Gastroesophageal sphincter (tissue), 4 donors: ENCODE measurements around the gene FAM53B. TPM values are rescaled to one million over a fixed set of nuclear protein-coding genes. Genes with fewer than 3 reads are reported as not detected.

ENCODE experiments used
- ATAC-seq: fragments of 150-250 bp; one replicate; pipeline ENCODE4 v1.9.1; 2016; ENCODE audit warnings: mild to moderate bottlenecking, moderate library complexity
- H3K27ac ChIP-seq, 4 donors: fragments of 200-600 bp; sonication (generic) in 3 of 4; 1 replicate in 3 of 4; 2 replicates in 1 of 4; pipeline ENCODE4 v1.5.1; 2016 to 2019
- H3K27me3 ChIP-seq: fragments of 200-600 bp; sonication (generic); one replicate; pipeline ENCODE4 v1.5.1; 2019
- H3K36me3 ChIP-seq, 2 donors: fragments of 200-600 bp; sonication (generic); one replicate each; pipeline ENCODE4 v1.5.1; 2019; ENCODE audit warnings: control low read depth in 1 of 2
- H3K4me1 ChIP-seq, 3 donors: fragments of 200-600 bp; sonication (generic); 1 replicate in 2 of 3; 2 replicates in 1 of 3; pipeline ENCODE4 v1.5.1; 2016 to 2019; ENCODE audit warnings: control low read depth in 2 of 3
- H3K4me3 ChIP-seq, 2 donors: fragments of 200-600 bp; sonication (generic); one replicate each; pipeline ENCODE4 v1.5.1; 2019; ENCODE audit warnings: mild to moderate bottlenecking in 1 of 2, moderate library complexity in 1 of 2
- H3K9me3 ChIP-seq, 3 donors: fragments of 200-600 bp; sonication (generic); one replicate each; pipeline ENCODE4 v1.5.1; 2017 to 2019; ENCODE audit warnings: control low read depth in 2 of 3
- CTCF ChIP-seq, 4 experiments: fragments of 200-600 bp in 2 of 4; fragments of 450-650 bp in 2 of 4; sonication (generic) in 1 of 4; IDR thresholded peaks; one replicate each; pipeline ENCODE4 v1.5.1; 2017 to 2019; ENCODE audit warnings: antibody characterized with exemption in 4 of 4, mild to moderate bottlenecking in 2 of 4, moderate library complexity in 2 of 4
- EP300 ChIP-seq: sonication (generic); formaldehyde crosslinking; IDR thresholded peaks from one replicate; pipeline ENCODE4 v1.6.1; 2017; ENCODE audit warnings: antibody characterized with exemption, mild to moderate bottlenecking
- POLR2A ChIP-seq, 2 donors: fragments of 450-650 bp; IDR thresholded peaks; one replicate each; pipeline ENCODE4 v1.6.1; 2017; ENCODE audit warnings: antibody characterized with exemption in 2 of 2, mild to moderate bottlenecking in 2 of 2, moderate library complexity in 1 of 2
- POLR2AphosphoS5 ChIP-seq: sonication (generic); formaldehyde crosslinking; IDR thresholded peaks from one replicate; pipeline ENCODE4 v1.6.1; 2017; ENCODE audit warnings: antibody characterized with exemption
- WGBS, 2 donors: methylation state at CpG; one replicate each; pipeline ENCODE4 v1.1.5; 2018; ENCODE audit warnings: low coverage in 1 of 2; 5-methylcytosine and 5-hydroxymethylcytosine counted together
- total RNA-seq, 4 donors: library from RNA; depleted of rRNA; stranded (reverse); fragments of >200 nt; gene quantifications; one replicate each; pipeline ENCODE4 v1.1.0, GENCODE V29; 2016

The FAM53B gene
- total RNA-seq, 4 donors from 2014 or later: 24.5 to 33.0 (median 30.2) TPM

GRCh38 chr10:124680675-124681074, 63.5 kb downstream of the FAM53B start:
- peak overlapping the region in 1 of 4 donors; percentile 15 for H3K27ac ChIP-seq
- peak; percentile 69 for ATAC-seq
- TF ChIP-seq CTCF (IDR thresholded peaks at IDR 0.05): no peak
- no peak overlapping the region for H3K4me3 ChIP-seq
- H3K27me3 ChIP-seq: no peaks in the 10 kb centered on the region
- WGBS, 2 donors: 83% methylated on average over 1 of the region's 7 CpGs; no CpG with 5 or more reads in 1 of the 2 donors
- peaks cover 0 to 32% of the 10 kb centered on the region in 2 donors for H3K36me3 ChIP-seq
- H3K4me1 ChIP-seq: peaks cover 0 to 79% (median 46%) of the 10 kb centered on the region in 3 donors
- H3K9me3 ChIP-seq: no peaks in the 10 kb centered on the region

- no peak overlapping the region for H3K27ac ChIP-seq
- H3K4me3 ChIP-seq: no peak overlapping the region
- no peaks in the 10 kb centered on the region for H3K9me3 ChIP-seq
- WGBS, 2 donors: 76% methylated on average over 3 of the region's 8 CpGs; no CpG with 5 or more reads in 1 of the 2 donors
- H3K27me3 ChIP-seq: no peaks in the 10 kb centered on the region
- no peak for TF ChIP-seq CTCF (IDR thresholded peaks at IDR 0.05)
- H3K36me3 ChIP-seq: peaks cover 0 to 32% of the 10 kb centered on the region in 2 donors
- peaks cover 0 to 80% (median 46%) of the 10 kb centered on the region in 3 donors for H3K4me1 ChIP-seq
- ATAC-seq: no peak
These were observed 64.8 kb downstream of the FAM53B start for GRCh38 chr10:124679401-124679800.

GRCh38 chr10:124678557-124679240, 65.5 kb downstream of the FAM53B start:
- WGBS, 2 donors: 74 to 82% methylated on average over 4 to 5 of the region's 12 CpGs
- TF ChIP-seq POLR2AphosphoS5 (no peak), POLR2A (IDR thresholded peaks at IDR 0.05) (no peak), CTCF (IDR thresholded peaks at IDR 0.05) (no peak), EP300 (no peak)

GRCh38 chr10:124677749-124678556, 66.2 kb downstream of the FAM53B start:
- ATAC-seq: peak; percentile 32
- Histone ChIP-seq H3K4me1 (peaks cover 0 to 82% (median 45%) of the 10 kb centered on the region in 3 donors), H3K4me3 (no peak overlapping the region), H3K9me3 (no peaks in the 10 kb centered on the region), H3K36me3 (peaks cover 0 to 32% of the 10 kb centered on the region in 2 donors), H3K27me3 (no peaks in the 10 kb centered on the region), H3K27ac (peak overlapping the region in 3 of 4 donors; percentile 2 to 58 (median 55))
- WGBS, 2 donors: 42 to 69% methylated on average over 6 to 7 of the region's 10 CpGs
- TF ChIP-seq POLR2A (IDR thresholded peaks at IDR 0.05) (no peak), CTCF (IDR thresholded peaks at IDR 0.05) (no peak), EP300 (no peak), POLR2AphosphoS5 (no peak)

More at GRCh38 chr10:124678557-124679240, 65.5 kb downstream of the FAM53B start:
- Histone ChIP-seq H3K36me3 (peaks cover 0 to 32% of the 10 kb centered on the region in 2 donors), H3K27ac (peak overlapping the region in 2 of 4 donors; percentile 2 to 55), H3K4me1 (peaks cover 0 to 80% (median 44%) of the 10 kb centered on the region in 3 donors), H3K4me3 (no peak overlapping the region), H3K9me3 (no peaks in the 10 kb centered on the region), H3K27me3 (no peaks in the 10 kb centered on the region)
- ATAC-seq: no peak
